Thoracic aorta (tissue), 2 donors: ENCODE results near the gene STX8. TPM values are rescaled to one million over a fixed set of nuclear protein-coding genes. Genes with fewer than 3 reads are reported as not detected.
"Not testable (repeated sequence)": the region's sequence is repeated elsewhere in the genome, so short reads cannot be mapped to it uniquely, and the experiment has no call there.

Source experiments
- ATAC-seq: fragments of 150-250 bp; one replicate; pipeline ENCODE4 v1.8.0; 2017; ENCODE audit warnings: low read depth; ENCODE audit not compliant: insufficient number of reproducible peaks, low FRiP score
- DNase-seq: peaks from one replicate; pipeline ENCODE4 v3.0.0-alpha.2; 2020; ENCODE audit warnings: low spot score
- H3K27ac ChIP-seq, 2 donors: fragments of 200-600 bp; sonication (generic); 1 replicate in 1 of 2; 2 replicates in 1 of 2; pipeline ENCODE4 v1.5.1; 2016; ENCODE audit warnings: mild to moderate bottlenecking in 2 of 2, moderate library complexity in 2 of 2
- H3K27me3 ChIP-seq: fragments of 200-600 bp; sonication (generic); replicated peaks from 2 replicates; pipeline ENCODE4 v1.6.0; 2016; ENCODE audit warnings: mild to moderate bottlenecking; ENCODE audit not compliant: insufficient read depth
- H3K36me3 ChIP-seq: fragments of 200-600 bp; sonication (generic); one replicate; pipeline ENCODE4 v1.5.1; 2016
- H3K4me1 ChIP-seq, 2 donors: fragments of 200-600 bp; sonication (generic); 1 replicate in 1 of 2; 2 replicates in 1 of 2; pipeline versions ENCODE4 v1.5.1 to v1.6.0; 2016; ENCODE audit warnings: low read depth in 2 of 2, mild to moderate bottlenecking in 1 of 2; ENCODE audit not compliant: control insufficient read depth in 1 of 2
- H3K4me3 ChIP-seq: fragments of 200-600 bp; sonication (generic); 2 replicates; pipeline ENCODE4 v1.5.1; 2016; ENCODE audit warnings: mild to moderate bottlenecking
- H3K9me3 ChIP-seq: fragments of 200-600 bp; sonication (generic); 2 replicates; pipeline ENCODE4 v1.5.1; 2016
- CTCF ChIP-seq: fragments of 200-600 bp; sonication (generic); IDR thresholded peaks from one replicate; pipeline ENCODE4 v1.5.1; 2019; ENCODE audit warnings: antibody characterized with exemption
- total RNA-seq, 2 donors: library from RNA; depleted of rRNA; stranded (reverse); fragments of >200 nt; gene quantifications; one replicate each; pipeline versions ENCODE4 v1.1.0 to v1.2.3, GENCODE V29; 2016

The STX8 gene
- total RNA-seq, 2 donors from 2014 or later = 93.9 to 99.8 TPM

- Histone ChIP-seq H3K4me3 (no peak overlapping the region), H3K36me3 (no peaks in the 10 kb centered on the region), H3K27me3 (no peaks in the 10 kb centered on the region), H3K27ac (no peak overlapping the region), H3K9me3 (no peaks in the 10 kb centered on the region), H3K4me1 (no peaks in the 10 kb centered on the region)
- TF ChIP-seq CTCF = no peak
- ATAC-seq (no peak), DNase-seq (no peak)
Measured at GRCh38 chr17:9386401-9386800, 189.2 kb downstream of the STX8 start.

GRCh38 chr17:9383826-9384225, 191.8 kb downstream of the STX8 start:
- TF ChIP-seq CTCF = no peak
- Histone ChIP-seq H3K9me3 (no peaks in the 10 kb centered on the region), H3K27ac (no peak overlapping the region), H3K4me3 (no peak overlapping the region), H3K36me3 (no peaks in the 10 kb centered on the region), H3K27me3 (no peaks in the 10 kb centered on the region), H3K4me1 (no peaks in the 10 kb centered on the region)
- DNase-seq = no peak
- ATAC-seq = no peak

GRCh38 chr17:9382626-9383025, 193.0 kb downstream of the STX8 start:
- no peak for ATAC-seq
- TF ChIP-seq CTCF = no peak
- no peaks in the 10 kb centered on the region for H3K9me3 ChIP-seq
- no peak overlapping the region for H3K27ac ChIP-seq
- no peaks in the 10 kb centered on the region for H3K4me1 ChIP-seq
- H3K36me3 ChIP-seq = no peaks in the 10 kb centered on the region
- no peaks in the 10 kb centered on the region for H3K27me3 ChIP-seq
- DNase-seq = no peak
- H3K4me3 ChIP-seq = no peak overlapping the region

- Histone ChIP-seq H3K27ac (no peak overlapping the region), H3K4me1 (no peaks in the 10 kb centered on the region), H3K27me3 (no peaks in the 10 kb centered on the region), H3K36me3 (no peaks in the 10 kb centered on the region), H3K9me3 (no peaks in the 10 kb centered on the region), H3K4me3 (no peak overlapping the region)
- no peak for TF ChIP-seq CTCF
- no peak for DNase-seq
- ATAC-seq = no peak
Measured at GRCh38 chr17:9381068-9381467, 194.6 kb downstream of the STX8 start.

DNA sequence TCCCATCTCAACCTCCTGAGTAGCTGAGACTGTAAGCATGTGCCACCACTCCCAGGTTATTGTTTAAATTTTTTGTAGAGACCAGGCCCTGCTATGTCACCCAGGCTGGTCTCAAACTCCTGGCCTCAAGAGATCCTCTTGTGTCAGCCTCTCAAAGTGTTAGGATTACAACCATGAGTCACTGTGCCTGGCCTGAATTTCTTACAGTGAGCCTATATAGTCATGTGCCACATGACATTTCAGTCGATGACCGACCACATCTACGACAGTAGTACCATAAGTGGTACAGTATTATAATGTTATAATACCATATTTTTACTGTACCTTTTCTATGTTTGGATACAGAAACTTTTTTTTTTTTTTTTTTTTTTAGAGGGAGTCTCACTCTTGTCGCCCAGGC, 195.3 kb downstream of the STX8 start:
- H3K9me3 ChIP-seq = no peaks in the 10 kb centered on the region
- H3K4me1 ChIP-seq = no peaks in the 10 kb centered on the region
- no peaks in the 10 kb centered on the region for H3K27me3 ChIP-seq
- H3K27ac ChIP-seq = no peak overlapping the region
- no peak overlapping the region for H3K4me3 ChIP-seq
- no peaks in the 10 kb centered on the region for H3K36me3 ChIP-seq
- ATAC-seq (no peak), DNase-seq (no peak)
- TF ChIP-seq CTCF = no peak

- H3K9me3 ChIP-seq, H3K36me3 ChIP-seq, ATAC-seq, DNase-seq, H3K27ac ChIP-seq, H3K4me1 ChIP-seq, H3K27me3 ChIP-seq, H3K4me3 ChIP-seq: not testable (repeated sequence)
Measured at GRCh38 chr17:9376177-9376576, 199.4 kb downstream of the STX8 start.
